Esophagus muscularis mucosa (tissue), 3 donors: ENCODE results near the gene GASK1B.

ENCODE experiments used
- POLR2AphosphoS5 ChIP-seq, 2 donors: sonication (generic); formaldehyde crosslinking; IDR thresholded peaks; one replicate each; pipeline ENCODE4 v1.6.1; 2017; ENCODE audit warnings: antibody characterized with exemption in 2 of 2
- TF ChIP-seq, protein P1 (sequence below), 3 experiments: fragments of 200-600 bp in 2 of 3; fragments of 450-650 bp in 1 of 3; sonication (generic) in 2 of 3; IDR thresholded peaks; one replicate each; pipeline ENCODE4 v1.5.1; 2017 to 2019; ENCODE audit warnings: antibody characterized with exemption in 3 of 3, mild to moderate bottlenecking in 2 of 3, moderate library complexity in 1 of 3

GRCh38 chr4:158208963-158209640 lies 36.3 kb upstream of the GASK1B start:
- TF ChIP-seq, protein P1, sequence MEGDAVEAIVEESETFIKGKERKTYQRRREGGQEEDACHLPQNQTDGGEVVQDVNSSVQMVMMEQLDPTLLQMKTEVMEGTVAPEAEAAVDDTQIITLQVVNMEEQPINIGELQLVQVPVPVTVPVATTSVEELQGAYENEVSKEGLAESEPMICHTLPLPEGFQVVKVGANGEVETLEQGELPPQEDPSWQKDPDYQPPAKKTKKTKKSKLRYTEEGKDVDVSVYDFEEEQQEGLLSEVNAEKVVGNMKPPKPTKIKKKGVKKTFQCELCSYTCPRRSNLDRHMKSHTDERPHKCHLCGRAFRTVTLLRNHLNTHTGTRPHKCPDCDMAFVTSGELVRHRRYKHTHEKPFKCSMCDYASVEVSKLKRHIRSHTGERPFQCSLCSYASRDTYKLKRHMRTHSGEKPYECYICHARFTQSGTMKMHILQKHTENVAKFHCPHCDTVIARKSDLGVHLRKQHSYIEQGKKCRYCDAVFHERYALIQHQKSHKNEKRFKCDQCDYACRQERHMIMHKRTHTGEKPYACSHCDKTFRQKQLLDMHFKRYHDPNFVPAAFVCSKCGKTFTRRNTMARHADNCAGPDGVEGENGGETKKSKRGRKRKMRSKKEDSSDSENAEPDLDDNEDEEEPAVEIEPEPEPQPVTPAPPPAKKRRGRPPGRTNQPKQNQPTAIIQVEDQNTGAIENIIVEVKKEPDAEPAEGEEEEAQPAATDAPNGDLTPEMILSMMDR (IDR thresholded peaks at IDR 0.05) = no peak
- TF ChIP-seq POLR2AphosphoS5 (IDR thresholded peaks at IDR 0.05) = no peak
